Measurements from ENCODE around the gene NARS2.
A peak's percentile ranks its signal among the peaks of the same experiment; 100 is the strongest.
"Not testable (repeated sequence)": the region's sequence is repeated elsewhere in the genome, so short reads cannot be mapped to it uniquely, and the experiment has no call there.

The NARS2 gene

GRCh38 chr11:78573681-78574080, 983 bp downstream of the NARS2 start:
- DNase-seq: no peak

- DNase-seq: no peak
Observed at GRCh38 chr11:78573271-78573670, 1.4 kb downstream of the NARS2 start.

DNA sequence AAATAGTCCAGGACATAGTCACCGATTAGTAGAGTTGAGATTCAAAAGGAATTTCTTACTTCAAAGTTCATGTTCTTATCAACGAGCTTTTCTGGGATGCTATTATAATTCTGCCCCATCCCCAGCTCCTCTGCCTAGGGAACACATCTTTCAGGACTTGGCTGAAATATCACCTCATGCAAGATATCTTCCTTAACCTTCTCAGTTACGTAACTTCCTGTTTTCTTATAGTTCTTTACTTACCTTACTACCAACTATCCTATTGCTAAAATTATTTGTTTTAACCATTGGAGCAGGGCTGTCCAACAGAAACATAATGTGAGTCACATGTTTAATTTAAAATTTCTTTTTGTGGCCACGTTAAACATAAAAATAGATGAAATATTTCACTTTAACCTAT, 2.3 kb downstream of the NARS2 start:
- no peak for DNase-seq

DNA sequence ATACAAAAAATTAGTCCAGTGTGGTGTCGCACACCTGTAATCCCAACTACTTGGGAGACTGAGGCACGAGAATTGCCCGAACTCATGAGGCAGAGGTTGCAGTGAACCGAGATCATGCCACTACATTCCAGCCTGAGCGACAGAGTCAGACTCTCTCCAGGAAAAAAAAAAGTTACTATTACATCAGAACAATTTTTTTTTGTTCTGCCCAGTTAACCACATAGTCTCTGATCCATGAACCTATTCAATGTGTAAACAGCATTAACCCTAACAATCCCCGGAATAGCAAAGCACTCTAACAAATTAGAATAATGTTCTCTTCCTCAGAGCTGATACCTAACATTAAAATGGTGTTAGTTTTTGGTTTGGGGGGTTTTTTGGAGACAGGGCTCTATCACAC, 4.6 kb downstream of the NARS2 start:
- DNase-seq: no peak

DNA sequence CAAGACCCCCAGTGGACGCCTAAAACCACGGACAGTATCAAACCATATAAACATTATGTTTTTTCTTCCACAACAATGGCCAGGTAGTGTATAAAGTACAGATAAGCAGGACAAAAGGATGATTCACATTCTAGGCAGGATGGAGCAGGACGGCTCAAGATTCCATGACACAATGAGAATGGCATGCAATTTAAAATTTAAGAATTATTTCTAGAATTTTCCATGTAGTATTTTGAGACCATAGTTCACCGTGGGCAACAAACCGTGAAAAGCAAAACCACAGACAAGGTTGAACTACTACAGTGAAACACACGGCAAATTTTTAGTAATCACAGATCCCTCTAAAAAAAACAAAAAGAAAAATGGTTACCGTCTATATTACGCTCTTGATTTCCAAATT, 7.5 kb downstream of the NARS2 start:
- DNase-seq: no peak

DNA sequence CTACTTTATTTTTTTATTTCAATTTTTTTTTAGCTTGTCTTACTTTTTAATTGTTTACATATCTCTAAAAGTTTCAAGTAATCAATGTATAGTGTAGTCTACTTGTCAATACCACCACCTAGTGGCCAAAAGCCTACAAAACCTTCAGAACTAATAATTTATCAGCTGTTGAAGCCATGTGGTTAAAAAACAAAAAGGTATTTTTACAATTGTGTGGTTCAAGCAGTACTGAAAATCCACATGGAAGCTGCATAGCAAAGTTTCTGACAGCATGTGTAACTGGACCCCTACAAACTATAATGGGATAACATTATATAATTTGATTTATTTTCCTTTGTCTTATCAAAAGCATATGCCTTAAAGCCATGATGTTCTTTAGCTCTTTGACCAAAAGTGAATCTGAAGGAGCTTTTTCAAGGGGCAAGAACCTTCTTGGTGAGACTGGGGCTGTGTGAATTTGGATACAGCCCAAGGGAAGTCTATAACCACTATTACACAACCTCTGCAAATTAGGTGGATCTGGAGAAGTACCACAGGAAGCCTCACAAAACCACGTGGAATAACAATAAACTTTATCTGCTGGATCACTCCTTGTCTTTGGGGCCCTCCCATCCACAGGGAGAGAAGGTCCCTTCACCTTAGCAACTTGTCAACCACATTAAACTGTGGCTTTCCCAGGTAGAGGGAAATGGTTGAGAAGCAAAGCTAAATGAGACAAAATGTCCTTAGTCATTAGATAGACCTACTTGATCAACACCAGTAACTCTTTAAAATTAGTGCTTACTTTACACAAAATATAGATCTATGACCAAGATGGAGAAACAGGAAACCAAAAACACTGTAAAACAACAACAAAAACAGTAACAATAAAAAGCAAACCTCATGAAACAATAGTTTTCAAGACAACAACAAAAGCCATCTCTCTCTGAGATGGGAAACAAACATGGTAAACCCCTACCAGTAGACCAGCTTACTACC, 9.9 kb downstream of the NARS2 start:
- DNase-seq: peak; percentile 21

GRCh38 chr11:78564037-78564436, 10.6 kb downstream of the NARS2 start:
- DNase-seq: not testable (repeated sequence)

- DNase-seq: not testable (repeated sequence)
Observed at GRCh38 chr11:78563090-78563489, 11.6 kb downstream of the NARS2 start.

DNA sequence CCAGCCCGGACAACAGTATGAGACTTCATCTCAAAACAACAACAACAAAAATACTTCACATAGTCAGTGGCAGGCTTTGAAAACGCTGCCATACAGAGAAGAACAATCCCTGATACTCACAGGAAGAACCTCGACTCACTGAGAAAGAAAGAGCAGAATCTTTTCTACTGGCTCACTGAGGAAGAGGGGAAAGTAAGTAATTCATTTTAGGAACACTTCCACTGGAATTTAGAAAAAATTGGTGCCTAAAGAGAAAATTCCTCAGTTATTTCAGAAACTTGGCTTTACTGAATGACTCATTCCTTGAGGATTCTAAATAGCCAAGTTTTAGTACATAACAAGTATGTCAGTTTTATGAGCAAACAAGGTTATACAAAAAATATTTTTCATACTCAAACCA, 12.3 kb downstream of the NARS2 start:
- no peak for DNase-seq

DNA sequence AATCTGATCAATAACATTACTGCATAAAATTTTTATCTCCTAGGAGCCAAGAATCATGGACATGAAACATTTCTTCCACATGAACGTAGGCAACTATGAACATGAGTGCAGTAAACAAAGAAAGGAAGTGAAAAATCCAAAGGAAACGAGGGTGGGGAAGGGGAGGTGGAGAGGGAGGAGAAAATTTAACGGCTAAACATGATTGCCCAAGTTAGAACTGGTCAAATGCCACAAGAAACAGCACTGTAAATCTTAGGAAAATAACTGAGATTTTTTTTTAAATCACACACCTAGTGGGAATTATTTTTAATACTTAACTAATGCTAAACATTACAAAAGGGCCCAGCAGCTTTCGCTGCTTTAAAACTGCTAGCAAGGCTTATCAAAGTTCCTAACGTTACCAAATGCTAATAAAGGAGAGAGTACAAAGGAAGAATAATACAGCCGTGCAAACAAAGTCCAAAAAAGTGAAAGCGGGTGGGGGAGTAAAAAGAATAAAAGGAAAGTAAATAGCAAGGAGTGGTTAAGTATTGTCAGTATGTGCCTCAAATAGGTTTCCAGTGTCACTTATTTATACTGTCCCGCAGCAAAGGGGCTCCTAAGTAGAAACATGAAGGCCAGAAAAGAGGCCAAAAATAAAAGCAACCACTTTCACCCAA, 13.7 kb downstream of the NARS2 start:
- no peak for DNase-seq

GRCh38 chr11:78560153-78560552, 14.5 kb downstream of the NARS2 start:
- DNase-seq: no peak

- no peak for DNase-seq
Observed at GRCh38 chr11:78557236-78557635, 17.4 kb downstream of the NARS2 start.

GRCh38 chr11:78555592-78555991, 19.1 kb downstream of the NARS2 start:
- no peak for DNase-seq

DNA sequence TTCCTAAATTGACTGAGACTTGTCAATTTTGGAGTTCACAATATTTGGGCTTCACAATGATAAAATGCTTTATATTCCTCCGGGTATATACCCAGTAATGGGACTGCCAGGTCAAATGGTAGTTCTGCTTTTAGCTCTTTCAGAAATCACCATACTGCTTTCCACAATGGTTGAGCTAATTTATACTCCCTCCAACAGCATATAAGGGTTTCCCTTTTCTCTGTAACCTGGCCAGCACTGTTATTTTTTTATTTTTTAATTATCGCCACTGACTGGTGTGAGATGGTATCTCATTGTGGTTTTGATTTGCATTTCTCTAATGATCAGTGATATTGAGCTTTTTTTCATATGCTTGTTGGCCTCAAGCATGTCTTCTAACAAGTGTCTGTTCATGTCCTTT, 21.8 kb downstream of the NARS2 start:
- no peak for DNase-seq

- DNase-seq: not testable (repeated sequence)
Observed at GRCh38 chr11:78552139-78552538, 22.5 kb downstream of the NARS2 start.

- DNase-seq: no peak
Observed at GRCh38 chr11:78551066-78551465, 23.6 kb downstream of the NARS2 start.

- no peak for DNase-seq
Observed at GRCh38 chr11:78549624-78550409, 24.8 kb downstream of the NARS2 start.

- no peak for DNase-seq
Observed at GRCh38 chr11:78548911-78549590, 25.6 kb downstream of the NARS2 start.

DNA sequence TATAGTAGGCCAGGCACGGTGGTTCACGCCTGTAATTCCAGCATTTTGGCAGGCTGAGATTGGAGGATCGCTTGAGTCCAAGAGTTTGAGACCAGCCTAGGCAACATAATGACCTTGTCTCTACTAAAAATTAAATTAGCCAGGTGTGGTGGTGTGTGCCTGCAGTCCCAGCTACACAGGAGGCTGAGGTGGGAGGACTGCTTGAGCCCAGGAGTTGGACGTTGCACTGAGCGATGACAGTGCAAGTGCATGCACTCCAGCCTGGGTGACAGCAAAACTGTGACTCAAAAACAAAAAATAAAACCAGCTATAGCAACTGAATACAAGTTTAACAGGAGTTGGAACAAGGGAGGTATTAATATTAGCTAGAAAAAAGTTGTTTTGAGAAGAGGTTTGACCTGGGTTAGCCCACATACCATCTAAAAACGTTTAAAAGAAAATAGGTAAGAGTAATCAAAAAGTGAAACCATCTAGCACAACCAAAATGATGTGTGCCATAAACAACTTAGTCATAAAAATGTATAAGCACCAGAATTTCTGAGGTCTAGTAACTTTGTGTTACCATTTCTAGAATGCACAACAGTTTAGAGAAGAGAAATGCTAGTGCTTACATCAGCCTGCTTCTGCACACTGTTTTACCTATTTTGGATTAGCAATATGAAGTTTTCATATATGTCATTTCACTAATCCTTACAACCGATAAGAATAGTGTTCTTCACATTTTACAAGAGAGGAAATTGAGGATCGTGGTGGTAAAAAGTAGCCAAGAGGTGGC, 26.5 kb downstream of the NARS2 start:
- DNase-seq: no peak

DNA sequence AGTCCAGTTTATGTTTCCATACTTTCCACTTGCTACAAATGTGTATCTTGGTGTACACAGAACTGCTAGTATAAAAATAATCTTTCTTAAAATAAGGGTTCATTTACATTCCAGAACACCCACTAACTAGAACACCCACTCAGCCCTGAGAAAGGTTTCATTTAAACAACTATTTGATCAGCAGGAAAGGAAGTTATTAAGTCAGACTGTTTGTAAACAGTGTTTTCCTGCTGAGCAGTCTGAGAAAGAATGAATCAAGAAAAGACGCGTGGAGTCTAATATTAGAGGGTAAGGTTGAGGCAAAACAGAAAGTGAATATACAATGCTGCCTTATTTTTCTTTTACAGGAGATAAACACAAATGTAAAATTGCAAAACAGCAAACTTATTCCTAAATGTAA, 32.7 kb downstream of the NARS2 start:
- no peak for DNase-seq

DNA sequence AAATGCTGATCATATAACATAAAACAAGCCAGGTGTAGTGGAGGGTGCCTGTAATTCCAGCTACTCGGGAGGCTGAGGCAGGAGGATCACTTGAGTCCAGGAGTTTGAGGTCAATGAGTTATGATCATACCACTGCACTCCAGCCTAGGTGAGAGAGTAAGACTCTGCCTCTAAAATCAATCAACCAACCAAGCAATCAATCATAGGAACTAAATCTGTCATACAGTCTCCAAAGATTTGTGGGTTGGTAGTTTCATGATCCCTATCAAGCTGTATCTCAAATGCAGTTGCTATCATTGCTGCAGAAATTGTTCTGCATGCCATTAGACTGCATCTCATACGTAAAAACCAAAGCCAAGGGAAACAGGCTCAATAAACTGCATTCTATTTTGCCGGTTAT, 33.1 kb downstream of the NARS2 start:
- DNase-seq: no peak

- DNase-seq: no peak
Observed at GRCh38 chr11:78540256-78540655, 34.4 kb downstream of the NARS2 start.

Data from NCI-H1417 treated with DMSO at 0.1 percent for 48 hours (cell line).